NCI-H82 treated with DMSO at 0.1 percent for 48 hours (cell line): ENCODE results near the gene RIMBP2.
A peak's percentile ranks its signal among the peaks of the same experiment; 100 is the strongest.

Experiments
- DNase-seq: peaks from one replicate; lab custom pipeline; 2025; ENCODE audit not compliant: unreplicated experiment; lab: John Stamatoyannopoulos, UW

The RIMBP2 gene

DNA sequence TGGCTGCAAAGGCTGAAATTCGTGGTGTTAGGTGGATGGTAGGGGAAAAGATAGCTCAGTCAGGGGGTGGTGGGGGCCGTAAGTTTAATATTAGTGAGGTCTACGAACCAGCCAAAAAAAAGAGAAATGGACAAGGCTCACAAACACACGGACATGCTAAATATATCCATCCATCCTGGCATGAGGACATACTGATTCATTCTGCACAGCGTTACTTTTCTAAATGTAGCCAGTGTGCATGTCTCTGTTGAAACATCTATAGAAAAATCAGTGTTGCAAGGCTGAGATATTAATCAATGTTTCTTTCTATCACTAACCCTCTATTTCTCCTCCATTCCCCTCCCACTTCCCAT lies 227.8 kb downstream of the RIMBP2 start:
- DNase-seq: no peak

DNA sequence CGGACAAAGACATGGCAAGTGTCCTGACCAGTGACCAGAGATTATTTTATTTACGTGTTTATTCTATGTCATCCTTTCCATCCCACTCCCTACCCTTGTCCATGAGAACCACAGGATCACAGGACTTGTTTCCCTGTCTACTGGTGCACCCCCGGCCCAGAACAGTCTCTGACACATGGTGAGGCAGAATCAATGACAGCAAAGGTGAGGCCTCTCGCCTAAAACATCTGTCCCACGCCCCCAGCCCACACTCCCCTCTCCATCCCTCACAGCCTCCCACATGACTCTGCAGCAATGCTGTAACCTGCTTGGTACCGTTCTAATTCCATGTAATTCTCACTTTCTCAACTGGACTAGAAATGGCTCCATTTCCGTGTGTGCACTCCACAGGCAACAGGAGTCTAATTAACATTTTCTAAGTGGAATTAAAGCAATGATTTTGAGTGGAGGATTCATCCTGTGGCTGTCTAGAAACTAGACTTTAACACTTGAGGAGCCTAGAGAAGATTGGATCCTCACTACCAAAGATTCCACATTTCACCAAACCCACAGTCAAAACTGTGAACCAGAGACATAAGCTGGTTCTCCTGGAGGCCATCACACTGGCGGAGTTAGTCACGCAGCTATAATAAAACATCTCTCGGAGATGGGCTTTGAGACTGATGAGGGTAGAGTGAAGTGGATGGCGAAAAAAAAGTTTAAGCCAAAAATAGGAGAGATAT lies 228.3 kb downstream of the RIMBP2 start:
- DNase-seq: no peak

DNA sequence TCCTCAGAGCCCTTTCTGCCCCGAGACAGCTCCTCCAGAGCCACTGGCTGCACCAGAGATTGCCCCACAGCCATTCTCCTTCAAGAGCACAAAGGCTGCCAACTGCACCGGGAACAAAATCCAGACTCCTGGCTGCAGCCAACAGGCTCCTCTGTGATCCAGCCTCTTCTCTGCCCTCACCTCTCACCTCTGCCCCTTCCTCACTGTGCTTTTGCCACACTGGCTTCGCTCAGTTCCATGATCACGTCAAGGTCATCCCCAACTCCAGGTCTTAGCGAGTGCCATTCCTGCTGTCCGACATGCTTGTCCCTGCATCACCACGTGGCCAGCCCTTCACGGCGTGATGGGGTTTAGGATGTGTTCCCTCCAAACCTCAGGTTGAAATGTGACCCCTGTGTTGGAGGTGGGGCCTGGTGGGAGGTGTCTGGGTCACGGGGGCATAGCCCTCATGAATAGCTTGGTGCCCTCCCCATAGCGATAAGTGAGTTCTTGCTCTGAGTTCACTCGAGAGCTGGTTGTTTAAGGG lies 229.1 kb downstream of the RIMBP2 start:
- no peak for DNase-seq

DNA sequence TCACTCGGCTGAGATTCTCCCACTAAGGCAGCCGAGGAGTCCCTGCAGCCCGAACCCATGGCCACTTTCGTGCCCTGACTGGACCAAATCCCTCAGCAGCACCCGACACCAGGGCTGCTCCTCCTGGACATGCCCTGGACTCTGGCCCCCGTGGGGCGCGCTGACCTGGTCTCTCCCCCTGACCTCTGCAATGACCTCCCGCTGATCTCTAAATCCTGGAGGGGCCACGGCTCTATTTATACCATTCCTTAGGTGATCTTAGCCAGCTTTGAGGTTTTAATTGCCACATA lies 230.0 kb downstream of the RIMBP2 start:
- DNase-seq: no peak

DNA sequence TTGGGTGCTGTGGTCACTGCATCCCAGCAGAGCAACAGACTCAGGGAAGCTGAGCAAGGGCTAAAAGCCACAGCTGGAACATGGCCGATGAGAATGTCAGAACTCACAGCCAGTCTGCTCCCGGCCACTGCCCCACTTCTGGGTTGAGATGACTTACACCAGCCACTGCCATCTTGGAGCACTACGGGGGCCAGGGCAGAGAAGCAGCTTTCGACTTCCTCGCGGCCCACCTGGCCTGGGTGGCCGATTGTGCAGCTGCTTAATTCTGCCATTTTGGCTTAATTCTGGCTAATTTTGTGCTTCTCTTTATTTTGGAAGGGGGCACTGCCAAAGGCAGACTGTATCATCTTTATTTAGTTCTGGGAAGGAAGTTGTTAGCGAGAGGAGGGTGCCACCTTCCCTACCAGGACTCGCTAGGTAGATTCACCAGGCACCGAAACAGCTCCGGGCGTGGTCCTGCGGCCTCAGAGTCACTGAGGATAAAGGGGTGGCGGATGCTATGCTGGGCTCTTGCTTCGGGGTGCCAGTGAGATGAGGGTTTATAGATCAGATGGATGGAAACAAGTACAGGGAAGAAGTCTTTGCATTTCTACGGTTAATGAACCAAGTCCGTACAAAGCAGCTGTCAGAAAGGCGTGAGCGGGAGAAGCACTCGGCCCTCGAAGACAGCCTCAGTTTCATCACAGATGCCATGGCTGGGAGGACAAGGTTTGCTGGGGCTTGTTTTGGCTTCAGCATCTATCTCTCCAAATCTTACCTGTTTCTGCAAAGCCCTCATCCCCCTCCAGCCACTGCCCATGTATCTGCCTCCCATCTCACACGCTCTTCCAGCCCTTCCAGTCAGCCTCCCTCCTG lies 230.6 kb downstream of the RIMBP2 start:
- no peak for DNase-seq

DNA sequence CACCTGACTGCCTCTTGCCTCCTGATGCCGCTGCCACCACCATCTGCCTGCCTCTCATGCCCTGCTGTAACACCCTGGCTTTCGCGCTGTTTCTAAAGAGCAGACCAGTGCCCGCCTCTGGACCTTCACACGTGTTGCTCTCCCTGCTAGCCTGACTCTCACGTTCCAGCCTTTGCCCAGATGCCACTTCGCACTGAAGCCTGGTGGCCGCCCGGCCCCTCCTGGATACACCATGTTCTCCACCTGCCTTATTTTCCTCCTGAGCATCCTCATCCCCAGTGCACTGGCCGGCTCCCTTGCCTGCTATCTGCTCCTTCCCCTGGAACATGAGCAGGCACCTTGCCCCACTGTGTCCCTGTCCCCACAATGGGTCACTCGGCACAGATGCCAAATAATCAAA lies 231.9 kb downstream of the RIMBP2 start:
- no peak for DNase-seq

DNA sequence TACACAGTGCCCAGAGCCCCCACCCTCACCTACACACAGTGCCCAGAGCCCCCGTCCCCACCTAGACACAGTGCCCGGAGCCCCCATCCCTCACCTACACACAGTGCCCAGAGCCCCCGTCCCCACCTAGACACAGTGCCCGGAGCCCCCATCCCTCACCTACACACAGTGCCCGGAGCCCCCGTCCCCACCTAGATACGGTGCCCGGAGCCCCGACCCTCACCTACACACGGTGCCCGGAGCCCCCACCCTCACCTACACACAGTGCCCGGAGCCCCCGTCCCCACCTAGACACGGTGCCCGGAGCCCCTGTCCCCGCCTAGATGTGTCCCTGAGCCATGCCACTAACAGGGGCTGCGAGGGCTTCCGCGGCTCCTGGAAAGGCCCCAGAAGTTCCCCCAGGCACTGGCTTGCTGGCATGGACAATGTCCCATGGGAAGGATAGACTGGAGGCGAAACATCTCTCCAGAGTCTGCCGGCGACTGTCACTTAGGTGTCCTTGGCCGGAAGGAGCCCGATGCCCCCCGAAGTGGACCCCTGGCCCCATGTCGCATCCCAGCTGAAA lies 232.4 kb downstream of the RIMBP2 start:
- DNase-seq: no peak

DNA sequence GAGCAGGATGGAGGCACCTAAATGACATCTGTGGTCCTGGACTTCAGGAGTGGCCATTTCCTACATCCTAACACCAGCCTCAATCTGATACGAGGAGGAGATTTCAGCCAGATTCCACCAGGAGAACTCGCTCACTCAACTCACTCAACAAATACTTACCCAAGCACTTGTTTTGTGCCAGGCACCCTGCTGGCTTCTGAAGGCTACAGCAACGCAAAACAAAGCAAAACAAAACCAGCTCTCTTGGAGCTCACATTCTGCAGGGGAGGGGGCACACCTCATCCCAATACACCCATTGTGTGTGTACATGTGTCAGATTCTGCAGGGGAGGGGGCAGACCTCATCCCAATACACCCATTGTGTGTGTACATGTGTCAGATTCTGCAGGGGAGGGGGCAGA lies 233.7 kb downstream of the RIMBP2 start:
- no peak for DNase-seq

DNA sequence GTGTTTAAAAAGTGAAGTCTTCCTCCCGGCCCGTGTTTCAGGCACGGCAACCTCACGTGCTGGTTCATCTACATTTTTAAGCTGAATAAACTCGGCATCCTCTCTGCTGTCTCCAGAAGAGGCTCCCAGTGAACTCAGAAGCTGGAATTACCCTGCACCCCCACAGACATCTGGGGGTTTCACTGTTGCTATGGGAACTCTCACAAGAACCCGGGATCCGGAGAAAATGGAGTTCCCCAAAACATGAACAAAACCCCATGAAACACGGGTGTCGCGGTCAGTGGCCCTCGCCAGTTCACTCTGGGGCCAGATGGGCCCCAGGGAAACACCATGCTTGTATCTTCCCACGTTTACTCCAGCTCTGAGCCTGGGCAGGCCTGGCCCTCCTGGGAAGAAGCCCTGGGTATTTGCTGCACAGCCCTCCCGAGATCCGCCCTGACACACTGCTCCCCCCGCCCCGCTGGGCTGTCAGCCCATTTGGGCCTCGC lies 234.7 kb downstream of the RIMBP2 start:
- DNase-seq: no peak

DNA sequence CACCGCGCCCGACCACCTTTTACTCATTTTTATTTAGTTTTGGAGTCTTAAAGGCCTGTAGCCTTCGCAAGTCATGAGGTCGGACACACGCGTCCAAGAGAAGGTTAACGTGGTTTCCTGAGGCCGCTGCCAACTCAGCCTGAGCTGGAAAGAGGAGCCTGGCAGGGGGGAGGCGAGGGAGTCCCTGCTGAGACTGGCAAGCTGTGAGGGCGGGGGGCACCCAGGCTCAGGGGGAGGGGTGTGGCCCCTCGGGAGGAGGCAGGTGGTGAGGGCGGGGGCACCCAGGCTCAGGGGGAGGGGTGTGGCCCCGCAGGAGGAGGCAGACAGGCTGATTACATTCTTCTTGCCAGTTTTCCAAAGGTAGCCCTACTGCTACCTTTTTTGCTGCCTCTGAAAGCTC lies 235.2 kb downstream of the RIMBP2 start:
- peak; percentile 4 for DNase-seq

DNA sequence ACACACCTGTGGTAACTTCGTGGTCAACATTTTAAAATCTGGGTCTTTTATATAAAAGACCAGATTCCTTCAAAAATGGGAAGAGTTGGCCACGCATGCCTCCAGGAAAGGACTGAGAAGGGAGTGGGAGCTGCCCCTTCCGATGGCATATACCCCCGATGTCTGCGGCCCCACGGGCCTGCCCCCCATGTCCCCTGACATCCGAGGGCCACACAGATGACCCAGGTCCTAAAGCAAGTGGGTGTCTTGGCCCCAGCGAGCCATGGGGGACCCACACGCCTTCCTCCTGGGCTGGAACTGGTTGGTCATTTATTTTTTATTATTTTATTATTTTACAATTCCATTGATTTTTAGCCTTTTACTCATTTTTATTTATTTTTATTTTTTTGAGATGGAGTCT lies 235.9 kb downstream of the RIMBP2 start:
- DNase-seq: no peak

DNA sequence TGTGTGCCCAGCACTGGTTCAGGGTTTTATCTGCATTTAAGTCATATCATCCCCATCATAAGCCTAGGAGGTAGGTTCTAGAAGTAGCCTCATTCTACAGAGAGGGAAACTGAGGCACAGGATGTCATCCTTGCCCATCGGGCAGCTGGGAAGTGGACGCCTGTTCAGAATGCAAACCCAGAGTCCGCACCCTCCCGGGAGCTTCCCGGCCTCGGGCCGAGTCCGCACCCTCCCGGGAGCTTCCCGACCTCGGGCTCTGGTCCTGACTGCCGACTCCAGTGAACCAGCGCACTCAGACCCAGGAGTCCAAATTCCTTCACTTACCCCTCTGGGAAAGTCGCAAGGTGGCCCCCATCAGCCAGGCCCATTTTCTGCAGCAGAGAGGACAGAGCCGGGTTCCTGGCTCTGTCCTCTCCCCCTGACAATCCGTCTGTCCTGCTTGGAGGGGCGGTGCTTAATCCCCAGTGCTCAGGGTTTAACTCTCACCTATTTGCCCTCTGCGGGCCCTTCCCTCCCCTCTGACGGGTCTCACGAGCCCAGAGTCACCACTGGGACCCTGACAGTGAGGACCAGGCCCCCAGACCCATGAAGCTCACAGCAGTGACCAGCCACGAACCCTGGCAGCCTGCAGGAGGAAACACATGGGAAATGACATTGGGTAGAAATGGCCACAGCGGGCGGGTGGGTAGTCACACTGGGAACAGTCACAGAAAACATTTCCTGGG lies 236.5 kb downstream of the RIMBP2 start:
- DNase-seq: no peak

DNA sequence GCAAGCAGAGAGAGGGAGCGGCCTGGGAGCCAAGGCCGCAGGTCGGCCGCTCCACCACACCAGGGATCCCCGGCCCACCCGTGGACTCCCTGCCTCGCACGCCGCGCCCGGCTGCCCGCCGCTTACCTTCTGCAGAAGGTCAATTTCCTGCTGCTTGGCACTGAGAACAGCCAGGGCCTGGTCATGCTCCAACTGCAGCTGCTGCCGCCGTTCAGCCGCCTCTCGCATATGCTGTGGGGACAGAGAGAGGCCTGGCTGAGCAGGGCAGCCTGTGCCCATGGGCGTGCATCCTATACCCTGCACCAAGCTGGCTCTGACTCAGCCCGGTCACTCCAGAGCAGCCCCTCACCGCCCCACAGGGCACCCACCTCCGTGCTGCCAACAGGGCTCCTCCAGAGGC lies 237.3 kb downstream of the RIMBP2 start:
- no peak for DNase-seq

DNA sequence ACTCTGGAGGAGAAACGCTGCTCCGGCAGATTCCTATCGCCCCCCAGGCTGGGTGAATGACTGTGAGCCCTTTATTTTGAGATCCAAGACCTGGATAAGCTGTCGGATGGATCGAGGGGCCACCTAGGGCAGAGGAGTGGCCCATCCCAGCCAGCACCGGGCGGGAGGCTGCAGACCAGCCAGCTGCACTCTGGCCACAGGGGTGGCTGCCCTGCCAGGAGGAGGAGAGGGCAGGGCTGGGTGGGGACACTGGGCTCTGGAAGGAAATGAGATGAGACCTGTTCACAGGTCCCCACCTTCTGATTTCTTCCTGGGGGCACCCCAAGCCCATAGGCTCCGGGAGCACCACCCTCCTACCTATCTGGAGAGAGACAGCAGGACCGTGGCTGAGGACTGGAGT lies 238.4 kb downstream of the RIMBP2 start:
- no peak for DNase-seq

DNA sequence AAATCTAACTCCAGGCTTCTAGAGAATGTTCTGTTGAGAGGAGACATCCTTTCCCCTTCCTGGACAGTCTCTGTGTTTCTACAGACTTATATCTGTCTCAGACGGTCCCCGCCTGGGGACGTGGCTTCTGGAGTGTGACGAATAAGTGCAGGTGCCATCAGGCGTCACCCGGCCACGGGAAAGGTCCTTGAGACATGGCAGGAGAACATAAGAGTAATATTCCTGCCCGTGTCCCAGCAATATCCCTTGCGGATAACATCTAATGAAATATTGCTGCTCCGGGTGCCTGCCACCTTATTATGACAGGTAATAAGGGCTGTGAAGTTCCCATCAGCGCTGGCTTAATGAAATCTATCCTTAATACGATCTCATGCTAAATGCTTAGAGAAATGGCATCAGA lies 238.8 kb downstream of the RIMBP2 start:
- no peak for DNase-seq

DNA sequence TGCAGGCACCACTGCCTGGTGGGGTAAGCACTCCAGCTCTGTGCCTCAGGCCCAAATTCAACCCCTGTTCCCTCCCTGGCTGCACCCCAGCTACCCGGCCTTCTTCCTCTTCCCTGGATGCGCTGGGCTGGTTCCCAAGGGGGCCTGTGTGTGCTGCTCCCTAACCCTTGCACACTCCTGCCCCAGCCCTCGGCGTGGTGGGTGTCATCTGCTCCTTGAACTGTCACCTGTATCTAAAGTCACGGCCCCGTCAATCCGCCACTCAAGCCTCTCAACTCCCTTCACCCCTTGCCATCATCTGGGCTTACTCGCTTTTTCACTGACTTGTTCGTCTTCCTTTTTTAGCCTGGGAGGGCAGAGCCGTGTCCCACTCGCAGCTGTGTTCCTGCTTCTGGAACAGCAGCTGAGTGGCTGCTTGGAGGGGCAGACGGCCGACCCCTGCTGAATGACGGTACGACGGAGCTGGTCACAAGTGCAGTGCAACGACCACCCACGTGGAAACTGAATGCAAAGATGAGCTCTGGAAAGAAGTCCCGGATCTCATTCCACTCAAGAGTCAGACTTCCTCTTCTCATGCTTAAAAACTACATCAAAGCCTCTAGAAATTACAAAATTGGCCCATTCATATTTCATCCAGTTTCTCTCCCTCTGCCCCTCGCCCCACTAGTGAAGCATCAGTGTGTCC lies 239.5 kb downstream of the RIMBP2 start:
- no peak for DNase-seq

DNA sequence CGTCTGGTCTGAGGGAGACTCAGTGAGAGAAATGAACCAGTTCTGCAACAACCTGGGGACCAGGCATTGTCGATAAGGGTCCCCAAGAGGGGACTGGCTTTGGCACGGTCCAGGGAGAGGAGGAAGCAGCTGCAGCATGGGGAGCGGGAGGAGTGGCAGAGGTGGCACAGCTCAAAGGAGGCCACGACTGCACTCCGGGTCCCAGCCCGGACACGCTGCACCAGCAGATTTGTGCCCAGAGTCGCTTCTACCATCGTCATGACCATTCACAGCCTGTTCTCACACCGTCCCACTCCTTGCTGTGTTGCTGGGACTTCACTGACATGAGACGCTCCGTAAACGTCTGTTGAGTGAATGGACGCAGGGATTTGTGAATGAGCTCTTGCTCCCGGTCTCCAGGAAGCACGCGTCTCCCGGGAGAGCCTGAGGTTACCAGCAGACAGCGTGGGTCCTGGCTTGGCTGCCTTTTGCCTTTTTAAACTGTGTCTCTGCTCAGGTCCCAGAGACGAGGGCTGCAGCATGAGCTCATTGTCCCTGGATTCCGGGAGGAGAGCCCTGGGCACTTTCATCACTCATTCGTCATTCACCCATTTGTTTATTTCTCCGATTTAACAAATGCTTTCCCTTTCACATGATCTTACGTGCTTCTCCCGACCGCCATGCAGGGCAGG lies 241.4 kb downstream of the RIMBP2 start:
- no peak for DNase-seq

DNA sequence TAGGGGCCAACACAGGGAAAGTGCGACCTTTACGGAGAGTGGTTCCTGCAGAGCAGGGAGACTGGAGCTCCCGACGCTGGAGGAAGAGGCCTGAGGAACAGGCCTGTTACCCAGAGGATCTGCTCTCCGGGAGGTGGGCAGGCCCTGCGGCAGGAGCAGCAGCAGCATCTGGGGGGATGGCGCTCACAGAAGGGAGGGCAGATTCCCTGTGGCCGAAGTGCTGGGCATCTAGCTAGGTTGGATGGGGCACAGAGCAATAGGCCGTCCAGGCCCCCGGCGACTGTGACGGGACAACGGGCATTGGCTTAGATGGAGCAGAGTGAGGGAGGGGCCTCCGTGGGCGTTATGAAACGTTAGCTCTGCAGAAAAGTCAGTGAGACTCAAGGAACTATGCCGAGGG lies 242.8 kb downstream of the RIMBP2 start:
- no peak for DNase-seq

DNA sequence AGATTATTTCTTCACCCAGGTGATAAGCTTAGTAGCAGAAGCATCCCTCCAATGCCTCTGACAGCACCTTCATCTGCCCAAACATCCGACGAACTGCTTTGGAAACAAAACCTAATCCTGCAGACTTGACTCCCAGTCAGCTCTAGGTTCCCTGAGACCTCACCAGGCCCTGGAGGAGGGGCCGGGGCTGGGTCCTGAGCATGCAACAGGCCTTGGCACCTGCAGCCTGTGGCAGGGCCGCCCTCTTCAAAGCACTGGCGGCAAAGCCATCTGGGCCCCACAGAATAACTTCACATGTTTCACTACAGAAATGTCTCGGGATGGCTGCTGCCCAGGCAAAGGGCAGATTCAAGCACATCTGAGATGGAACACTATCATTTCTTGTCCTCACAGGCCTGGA lies 245.1 kb downstream of the RIMBP2 start:
- DNase-seq: no peak

DNA sequence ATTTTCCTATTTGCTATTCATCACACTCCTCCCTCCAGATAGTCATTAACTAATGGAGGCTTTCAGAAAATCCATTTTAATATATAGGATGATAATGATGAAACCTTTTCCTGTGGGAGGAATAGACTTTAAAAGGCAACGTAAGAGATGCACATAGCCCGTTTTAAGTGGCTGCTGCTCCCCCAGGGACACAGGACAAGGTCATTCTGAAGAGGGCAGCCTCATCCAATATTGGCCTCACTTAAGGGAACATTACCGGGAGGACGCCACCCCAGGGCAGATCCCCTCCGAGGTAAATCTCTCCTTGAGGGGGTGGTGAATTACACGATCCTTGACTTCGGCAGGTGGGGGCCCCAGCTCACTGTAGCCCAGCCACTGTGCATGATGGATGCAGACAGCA lies 246.5 kb downstream of the RIMBP2 start:
- no peak for DNase-seq
